HEK293 (cell line): ENCODE measurements around the gene GLIS1.

Experiments
- CTCF ChIP-seq: fragments of 450-650 bp; formaldehyde crosslinking; IDR thresholded peaks from 2 replicates; pipeline ENCODE4 v1.5.1; 2016; ENCODE audit warnings: missing biosample characterization, missing genetic modification characterization
- ZNF426 ChIP-seq: fragments of 450-650 bp; formaldehyde crosslinking; IDR thresholded peaks from 2 replicates; pipeline ENCODE4 v1.5.1; 2017; ENCODE audit warnings: missing biosample characterization, missing genetic modification characterization, mild to moderate bottlenecking, inconsistent platforms, moderate library complexity
- ZNF529 ChIP-seq: fragments of 450-650 bp; formaldehyde crosslinking; IDR thresholded peaks from 2 replicates; pipeline ENCODE4 v1.5.1; 2017; ENCODE audit warnings: missing genetic modification characterization, missing biosample characterization; ENCODE audit not compliant: insufficient replicate concordance
- ZNF777 ChIP-seq: fragments of 450-650 bp; formaldehyde crosslinking; IDR thresholded peaks from 2 replicates; pipeline ENCODE4 v1.5.1; 2017; ENCODE audit warnings: missing biosample characterization, missing genetic modification characterization, borderline replicate concordance
- TF ChIP-seq, protein P1 (sequence below): fragments of 450-650 bp; formaldehyde crosslinking; IDR thresholded peaks from 2 replicates; pipeline ENCODE4 v1.5.1; 2017; ENCODE audit warnings: missing biosample characterization, missing genetic modification characterization

- no peak for TF ChIP-seq ZNF777
- TF ChIP-seq ZNF529: no peak
- TF ChIP-seq ZNF426 (tag by site-specific recombination): no peak
- TF ChIP-seq CTCF (tag by site-specific recombination): no peak
- TF ChIP-seq, protein P1, sequence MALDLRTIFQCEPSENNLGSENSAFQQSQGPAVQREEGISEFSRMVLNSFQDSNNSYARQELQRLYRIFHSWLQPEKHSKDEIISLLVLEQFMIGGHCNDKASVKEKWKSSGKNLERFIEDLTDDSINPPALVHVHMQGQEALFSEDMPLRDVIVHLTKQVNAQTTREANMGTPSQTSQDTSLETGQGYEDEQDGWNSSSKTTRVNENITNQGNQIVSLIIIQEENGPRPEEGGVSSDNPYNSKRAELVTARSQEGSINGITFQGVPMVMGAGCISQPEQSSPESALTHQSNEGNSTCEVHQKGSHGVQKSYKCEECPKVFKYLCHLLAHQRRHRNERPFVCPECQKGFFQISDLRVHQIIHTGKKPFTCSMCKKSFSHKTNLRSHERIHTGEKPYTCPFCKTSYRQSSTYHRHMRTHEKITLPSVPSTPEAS (tag by site-specific recombination): no peak
Measured at GRCh38 chr1:53625766-53626520, 113.0 kb downstream of the GLIS1 start.
